DMS53 treated with DMSO at 0.1 percent for 48 hours (cell line): ENCODE results near the gene CDC42BPB.
A peak's percentile ranks its signal among the peaks of the same experiment; 100 is the strongest.

Experiments used
- DNase-seq: peaks from one replicate; lab custom pipeline; 2025; ENCODE audit not compliant: unreplicated experiment; lab: John Stamatoyannopoulos, UW

The CDC42BPB gene

DNA sequence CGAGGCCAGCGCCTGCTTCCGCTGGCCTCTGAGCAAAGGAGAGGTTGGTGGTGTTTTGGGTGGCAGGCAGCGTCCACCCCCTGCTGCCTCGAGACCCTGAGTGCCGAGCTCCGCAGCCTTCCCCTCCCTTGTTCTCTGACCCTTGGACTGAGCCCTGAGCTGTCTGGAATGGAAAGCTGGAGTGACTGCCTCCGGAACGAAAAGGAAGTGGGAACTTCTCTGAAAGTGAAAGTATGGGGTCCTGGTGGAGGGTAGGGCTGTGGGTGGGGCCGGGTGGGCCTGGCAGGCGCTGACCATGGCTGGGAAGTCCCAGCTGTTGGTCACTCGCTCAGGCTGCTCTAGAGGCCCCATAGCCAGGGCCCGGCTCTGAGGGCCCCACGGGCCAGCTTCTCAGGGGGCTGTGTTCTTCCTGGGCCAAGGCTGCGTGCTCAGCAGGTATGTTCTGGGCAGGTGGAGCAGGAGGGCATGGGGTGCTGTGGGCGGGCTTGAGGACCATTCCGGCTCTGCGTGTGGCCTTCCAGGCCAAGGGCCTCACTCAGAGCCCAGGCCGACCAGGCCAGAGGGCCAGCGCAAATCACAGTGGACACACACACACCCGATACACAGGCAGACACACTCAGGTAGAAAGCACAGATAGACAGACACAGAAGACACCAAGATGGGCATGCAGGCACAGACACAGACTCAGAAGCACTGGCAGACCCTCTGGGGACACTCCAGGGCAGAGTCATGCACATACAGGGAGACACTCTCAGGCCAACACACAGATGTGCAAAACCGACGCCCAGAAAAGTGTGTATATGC is 37.3 kb upstream of the CDC42BPB start, which contains the start of gene EXOC3L4:
EXOC3L4 (plus strand) TSS at position 320 of the 804 bp plus-strand sequence. CDS start 5,495 bp downstream, outside the sequence.
- DNase-seq: no peak

DNA sequence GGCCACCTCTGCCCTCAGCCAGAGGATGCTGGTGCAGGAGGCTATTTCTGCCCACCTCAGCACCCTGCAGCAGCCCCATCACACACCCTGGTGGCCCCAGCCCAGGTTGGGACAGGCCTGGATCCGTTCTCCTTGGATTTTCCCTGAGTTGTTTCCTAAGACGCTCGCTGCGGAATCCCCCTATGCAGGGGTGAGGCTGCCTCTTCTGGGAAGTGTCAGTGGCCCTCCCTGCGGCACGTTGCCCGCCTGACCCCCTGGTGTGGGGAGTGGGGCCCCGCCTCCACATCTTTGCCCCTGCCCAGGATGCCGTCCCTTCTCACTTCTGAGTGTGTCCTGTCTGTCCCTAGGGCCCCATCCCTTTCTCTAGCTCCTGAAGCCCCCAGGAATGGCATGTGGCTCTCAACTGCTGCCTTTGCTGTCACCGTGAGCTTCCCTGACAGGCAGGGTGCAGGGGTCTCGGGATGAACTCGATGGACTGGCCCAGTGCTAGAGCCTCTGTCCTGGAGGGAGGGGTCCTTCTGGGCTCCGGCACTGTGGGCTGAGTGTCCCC is 36.6 kb upstream of the CDC42BPB start:
- no peak for DNase-seq

DNA sequence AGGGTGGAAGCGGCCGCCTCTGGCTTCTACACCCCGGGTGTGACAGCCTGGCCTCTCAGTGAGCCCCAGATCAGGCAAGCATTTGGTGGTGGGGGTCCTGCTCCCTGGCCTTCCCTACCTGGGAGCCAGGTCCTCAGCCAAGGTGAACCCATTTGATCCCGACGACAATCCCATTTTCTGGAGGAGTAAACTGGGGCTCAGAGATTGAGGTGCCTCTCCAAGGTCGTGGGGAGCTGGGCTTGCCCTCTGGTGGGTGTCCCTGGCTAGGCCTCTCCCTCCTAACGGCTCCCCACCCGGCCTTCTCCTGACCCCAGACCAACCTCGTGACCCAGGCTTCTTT is 34.5 kb upstream of the CDC42BPB start:
- no peak for DNase-seq

DNA sequence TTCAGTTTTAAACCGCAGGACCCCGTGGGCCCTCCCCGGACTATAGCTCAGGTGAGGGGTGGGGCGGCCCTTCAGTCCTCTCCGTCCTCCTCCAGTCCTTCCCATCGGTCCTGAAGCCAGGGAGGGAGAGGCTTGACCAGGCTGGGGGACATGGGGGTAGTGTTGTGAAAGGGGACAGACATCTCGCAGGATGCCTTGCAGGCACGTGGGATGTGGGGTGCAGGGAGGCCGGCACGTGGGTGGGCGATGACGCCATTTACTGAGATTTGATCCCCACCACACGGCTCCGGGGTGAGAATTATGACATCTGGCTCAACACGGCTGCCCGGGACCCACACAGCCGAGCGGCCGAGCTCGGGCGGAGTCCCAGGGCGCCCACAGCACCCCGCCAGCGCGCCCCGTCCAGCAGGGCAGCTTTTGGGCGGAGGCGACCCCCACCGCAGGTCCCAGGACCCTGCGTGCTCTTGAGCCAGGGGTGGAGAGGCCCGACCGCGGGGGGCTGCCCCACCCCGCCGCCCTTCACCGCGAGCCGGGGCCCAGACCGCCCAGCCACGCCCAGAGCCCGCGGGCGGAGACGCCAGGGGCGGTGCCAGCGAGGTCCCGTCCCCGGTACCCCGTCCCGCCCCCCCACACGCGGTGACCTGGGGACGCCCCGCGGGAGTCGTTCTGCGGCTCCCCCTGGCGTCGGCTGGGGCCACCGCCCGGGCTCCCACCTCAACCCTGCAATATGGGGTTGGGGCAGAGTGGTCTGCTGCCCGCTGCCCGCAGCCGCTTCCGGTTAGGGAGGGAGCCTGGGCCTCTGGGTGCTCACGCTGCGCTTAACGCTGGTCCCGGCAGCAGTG is 33.9 kb upstream of the CDC42BPB start:
- no peak for DNase-seq

DNA sequence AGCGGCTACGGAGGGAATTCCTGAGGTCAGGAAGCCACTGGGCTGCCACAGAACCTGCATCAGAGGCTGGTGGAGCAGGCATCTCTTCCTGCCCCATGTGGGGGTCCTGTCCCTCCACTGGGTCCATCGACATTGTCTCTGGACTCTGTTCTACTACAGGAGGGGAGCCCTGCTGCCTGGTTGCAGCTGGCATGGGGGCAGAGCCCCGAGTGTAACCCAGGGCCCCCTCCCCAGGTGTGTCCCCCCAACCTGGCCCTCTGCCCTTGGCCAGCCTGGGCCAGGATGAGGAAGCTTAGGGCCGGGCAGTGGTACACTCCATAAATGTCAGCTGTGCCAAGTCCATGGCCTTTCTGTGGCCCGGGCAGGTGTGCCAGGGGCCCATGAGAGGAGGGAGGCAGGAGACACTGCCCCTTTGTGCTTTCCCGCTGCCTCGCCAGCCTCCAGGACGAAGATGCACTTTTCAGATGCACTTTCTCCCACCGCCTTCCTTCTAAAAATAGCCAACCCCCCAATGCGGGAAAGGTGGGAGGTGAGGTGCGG is 33.2 kb upstream of the CDC42BPB start:
- no peak for DNase-seq

DNA sequence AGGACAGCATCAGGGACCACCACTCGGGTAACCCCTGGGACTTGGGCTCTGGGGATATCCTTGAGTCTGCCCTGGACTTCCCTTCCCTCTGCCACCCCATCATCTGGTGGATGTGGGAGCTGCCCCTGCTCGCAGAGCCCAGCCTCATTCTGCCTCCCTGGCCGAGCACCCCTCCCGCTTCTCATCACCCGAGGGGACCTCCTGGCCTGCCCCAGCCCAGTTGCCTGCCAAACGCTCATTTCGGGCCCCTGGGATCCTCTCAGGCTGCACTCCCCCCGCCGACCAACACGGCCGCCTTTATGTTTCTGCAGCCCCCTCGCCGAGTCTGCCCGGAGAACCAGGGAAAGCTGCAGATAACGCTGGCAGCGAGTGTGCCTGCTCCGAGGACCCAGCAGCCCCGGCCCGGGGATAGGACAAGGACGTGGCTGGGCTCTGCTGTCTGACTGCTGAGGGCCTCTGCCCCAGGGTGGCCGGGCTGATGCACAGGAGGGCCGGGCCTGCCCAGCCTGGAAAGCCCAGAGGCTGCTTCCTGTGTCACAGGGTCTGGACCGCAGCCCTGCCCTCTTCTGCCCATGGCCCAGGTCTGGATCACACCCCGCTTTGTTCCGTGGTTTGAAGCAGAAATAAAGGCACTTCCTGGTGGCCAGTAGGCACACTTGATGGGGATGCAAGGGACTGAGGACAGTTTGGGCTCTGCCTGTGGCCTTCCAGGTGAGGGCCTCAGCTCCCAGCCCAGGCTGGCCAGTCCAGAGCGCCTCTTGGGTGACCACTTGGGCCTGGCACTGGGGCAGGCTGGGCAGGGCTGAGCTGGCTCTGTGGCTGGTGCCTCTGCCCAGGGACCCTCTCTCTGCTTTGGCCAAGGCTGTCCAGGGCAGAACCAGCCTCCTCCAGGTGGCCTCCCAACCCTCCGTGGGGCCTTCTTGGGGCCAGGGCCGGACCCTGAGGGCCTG is 32.3 kb upstream of the CDC42BPB start:
- DNase-seq: no peak

DNA sequence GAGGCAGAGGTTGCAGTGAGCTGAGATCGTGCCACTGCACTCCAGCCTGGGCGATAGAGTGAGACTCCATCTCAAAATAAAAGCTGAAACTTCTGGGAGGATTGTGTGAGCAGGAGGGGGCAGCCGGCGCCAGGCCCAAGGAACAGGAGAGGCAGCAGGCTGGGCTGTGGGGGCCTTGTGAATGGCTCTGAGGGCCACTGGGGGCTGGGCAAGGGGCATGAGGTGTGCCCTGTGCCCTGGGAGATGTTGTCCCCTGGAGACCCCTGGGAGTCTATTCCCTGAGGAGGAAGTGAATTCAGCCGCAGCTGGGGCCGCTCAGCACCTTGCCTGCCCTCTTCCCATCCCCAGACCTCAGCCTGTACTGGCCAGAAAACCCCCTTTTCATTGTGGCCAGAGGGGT is 31.6 kb upstream of the CDC42BPB start:
- DNase-seq: no peak

DNA sequence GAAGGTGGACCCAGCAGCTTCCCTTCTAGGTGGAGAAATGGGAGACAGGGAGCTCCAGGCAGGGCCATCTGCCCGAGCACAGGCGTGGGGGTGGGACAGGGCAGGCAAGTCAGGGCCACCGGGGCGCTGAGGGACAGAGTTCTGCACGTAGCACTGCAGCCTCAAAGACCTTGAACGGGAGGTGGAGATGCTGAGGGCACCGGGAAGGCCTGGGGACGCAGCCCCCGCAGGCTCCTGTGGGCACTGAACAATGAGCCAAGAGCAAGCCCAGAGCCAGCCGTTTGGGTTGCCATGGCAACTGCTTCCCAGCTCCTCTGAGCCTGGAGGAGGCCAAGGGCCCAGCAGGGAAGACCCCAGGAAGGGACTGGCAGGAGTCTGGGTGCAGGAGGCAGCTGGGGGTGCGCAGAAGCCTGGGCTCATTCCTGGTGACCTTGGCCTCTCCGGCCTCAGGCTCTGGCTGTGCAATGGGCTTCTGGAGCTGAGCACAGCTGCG is 30.0 kb upstream of the CDC42BPB start:
- no peak for DNase-seq

DNA sequence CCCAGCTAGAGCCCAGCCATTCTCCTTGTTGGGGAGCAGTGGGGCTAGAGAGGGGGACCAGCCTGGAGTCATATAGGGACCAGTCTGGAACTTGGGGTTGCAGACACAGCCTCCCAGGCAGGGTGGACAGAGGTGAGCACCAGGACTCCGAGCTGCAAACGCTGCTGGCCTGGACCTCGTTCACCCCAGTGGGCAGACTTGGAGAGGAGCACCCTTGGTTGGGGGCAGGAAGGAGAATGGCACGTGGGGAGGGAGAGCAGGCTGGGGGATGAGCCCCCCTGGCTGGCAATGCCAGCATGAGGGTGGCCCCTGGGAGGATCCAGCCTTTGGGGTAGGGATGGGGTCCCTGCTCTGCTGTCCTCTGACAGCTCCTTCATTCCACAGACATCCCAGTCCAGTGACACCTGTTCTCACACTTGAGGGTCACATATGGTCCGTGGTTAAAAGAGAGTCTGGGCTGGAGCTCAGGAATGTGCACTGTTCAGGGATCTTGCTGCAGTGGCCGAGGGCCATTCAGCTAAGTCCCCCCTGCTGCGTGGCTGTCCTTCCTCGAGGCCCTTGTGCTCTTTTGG is 29.5 kb upstream of the CDC42BPB start:
- no peak for DNase-seq

DNA sequence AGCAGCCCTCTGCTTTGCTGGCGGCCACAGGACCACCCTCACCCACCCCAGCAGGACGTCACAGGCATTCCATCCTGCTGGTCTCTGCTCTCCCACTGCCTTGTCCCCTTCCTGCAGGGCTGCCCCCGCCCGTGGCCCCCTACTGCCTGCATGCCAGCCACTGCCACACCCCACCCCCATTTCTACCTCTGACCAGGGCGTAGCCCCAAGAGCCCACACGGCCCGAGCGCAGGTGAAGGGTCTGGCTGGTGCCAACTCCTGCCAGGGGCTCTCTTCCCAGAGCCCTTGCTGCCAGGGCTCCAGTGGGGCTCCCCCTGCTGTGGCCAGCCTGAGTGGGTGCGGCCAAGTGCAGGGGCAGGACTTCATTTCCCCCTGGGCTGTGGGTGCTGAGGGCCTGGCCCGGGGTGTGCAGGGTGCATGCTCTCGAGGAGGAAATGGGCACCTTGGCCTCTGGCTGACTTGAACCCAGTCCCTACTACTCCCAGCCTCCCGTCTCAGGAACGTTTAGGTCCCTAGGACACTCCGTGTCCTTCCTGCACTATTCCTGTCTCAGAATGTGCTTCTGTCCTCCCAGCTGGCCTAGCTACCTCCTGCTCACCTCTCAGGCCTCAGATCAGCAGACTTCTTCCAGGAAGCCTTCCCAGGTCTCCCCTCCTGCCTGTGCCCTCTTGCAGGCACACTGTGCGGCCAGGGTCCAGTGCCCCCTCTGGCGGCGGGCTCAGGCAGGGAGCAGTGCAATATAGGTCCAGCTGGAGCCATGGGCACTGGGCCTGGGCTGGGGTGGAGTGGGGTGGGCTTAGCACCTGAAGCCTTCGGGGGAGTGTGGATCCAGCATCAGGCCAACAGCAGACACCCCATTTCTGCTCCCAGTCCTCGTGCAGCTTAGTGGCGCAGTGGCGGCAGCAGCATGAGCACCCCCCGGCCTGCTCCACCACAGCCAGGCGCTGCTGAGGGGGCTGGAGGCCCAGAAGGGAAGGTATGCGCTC is 28.1 kb upstream of the CDC42BPB start:
- no peak for DNase-seq

DNA sequence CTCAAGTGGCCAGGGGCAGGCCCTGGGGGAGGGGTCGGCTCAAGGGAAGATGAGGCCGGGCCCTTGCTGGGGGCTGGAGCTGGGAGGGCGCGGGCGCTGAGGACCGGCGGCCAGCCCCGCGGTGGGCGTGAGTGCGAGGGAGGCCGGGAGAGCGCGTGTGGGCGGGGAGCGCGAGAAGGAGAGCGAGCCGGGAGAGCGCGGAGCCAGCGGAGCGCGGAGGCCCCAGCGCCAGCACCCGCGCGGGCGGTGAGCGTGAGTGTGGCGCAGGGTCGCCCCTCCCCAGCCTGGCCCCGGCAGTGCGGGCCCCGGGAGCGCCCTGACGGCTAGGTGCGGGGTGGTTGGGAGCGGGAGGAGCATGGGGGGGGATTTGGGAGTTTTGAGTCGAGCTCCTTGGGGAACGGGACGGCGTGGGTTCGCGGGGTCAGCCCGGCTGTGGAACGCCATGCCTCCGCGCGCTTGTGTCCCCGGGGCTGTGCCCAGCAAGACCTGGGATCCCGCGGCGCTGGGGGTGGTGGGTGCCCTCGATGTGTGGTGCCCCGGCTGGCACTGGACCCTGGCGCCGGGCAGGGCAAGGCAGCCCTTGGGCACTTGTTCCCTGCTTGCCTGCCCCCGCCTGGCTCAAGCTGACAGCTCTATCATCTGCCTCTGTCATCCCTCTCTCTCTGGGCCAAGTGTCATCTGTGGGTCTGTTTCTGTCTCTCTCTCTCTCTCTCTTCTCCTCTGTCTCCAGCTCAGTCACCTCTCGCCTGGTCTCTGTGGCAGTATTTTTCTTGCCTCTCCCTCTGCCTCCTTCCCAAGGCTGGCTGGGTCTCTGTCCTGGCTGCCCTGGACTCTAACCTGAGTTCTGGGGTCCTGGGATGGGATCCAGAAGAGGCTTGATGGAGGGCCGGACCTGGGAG is 26.9 kb upstream of the CDC42BPB start, which contains the start of gene LBHD2:
LBHD2 (plus strand) TSS at position 190 of the 899 bp plus-strand sequence. CDS start 1,803 bp downstream, outside the sequence.
- DNase-seq: no peak

DNA sequence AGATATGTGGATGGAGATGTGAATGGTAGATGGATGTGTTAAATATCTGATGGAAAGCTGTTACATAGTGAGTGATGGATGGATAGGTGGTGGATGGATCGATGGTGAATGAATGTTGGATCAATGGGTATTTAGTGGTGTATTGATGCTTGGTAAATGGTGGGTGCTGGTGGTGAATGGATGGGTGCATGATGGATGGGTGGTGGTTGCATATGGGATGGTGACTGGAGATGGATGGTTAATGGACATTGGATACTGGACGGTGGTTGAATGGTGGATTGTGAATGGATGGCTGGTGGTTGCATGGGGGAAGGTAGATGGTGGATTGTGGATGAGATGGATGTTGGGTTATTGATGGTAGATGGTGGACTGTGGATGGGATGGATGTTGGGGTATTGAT is 24.6 kb upstream of the CDC42BPB start:
- no peak for DNase-seq

DNA sequence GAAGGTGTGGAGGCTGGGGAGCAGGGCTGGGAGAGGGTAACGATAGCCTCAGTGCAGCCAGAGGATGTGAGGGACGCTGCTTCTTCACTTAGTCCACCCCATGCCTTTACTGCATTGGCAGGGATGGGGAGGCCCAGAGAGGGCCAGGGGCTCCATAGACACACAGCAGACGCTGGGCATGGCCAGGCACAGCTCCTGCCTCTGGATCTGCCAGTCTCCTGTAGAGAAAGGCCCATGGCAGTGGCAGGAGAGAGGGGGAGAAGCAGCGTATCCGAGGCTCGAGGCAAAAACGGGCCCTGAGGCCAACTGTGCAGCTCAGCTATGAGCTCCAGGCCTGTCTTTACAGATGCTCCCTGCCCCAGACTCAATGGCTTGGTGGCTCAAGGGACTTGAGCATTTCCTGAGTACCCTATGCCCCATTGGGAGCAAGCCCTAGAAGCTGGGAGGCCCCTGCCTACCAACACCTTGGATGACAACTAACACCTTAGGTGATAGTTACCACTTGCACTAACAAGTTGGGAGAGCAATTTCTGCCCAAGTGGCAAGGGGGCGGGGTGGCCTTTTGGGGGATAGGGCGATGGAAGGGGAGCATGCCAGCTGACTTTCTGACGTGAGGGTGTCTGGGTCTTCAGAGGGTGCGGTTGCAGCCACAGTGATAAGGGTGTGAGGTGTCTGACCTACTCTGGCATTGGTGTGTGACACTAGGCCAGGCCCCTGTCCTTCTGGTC is 21.7 kb upstream of the CDC42BPB start:
- no peak for DNase-seq

DNA sequence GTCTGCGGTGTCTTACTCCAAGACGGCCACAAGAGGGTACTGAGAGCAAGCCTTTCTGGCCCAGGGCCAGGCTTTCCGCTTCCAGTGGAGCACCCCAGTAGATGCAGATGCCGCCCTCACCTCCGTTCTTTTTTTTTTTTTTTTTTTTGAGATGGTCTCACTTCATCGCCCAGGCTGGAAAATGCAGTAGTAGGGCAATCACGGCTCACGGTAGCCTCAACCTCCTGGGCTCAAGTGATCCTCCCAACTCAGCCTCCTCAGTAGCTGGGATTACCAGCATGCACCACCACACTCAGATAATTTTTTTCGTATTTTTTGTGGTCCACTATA is 21.0 kb upstream of the CDC42BPB start:
- peak; percentile 34 for DNase-seq

DNA sequence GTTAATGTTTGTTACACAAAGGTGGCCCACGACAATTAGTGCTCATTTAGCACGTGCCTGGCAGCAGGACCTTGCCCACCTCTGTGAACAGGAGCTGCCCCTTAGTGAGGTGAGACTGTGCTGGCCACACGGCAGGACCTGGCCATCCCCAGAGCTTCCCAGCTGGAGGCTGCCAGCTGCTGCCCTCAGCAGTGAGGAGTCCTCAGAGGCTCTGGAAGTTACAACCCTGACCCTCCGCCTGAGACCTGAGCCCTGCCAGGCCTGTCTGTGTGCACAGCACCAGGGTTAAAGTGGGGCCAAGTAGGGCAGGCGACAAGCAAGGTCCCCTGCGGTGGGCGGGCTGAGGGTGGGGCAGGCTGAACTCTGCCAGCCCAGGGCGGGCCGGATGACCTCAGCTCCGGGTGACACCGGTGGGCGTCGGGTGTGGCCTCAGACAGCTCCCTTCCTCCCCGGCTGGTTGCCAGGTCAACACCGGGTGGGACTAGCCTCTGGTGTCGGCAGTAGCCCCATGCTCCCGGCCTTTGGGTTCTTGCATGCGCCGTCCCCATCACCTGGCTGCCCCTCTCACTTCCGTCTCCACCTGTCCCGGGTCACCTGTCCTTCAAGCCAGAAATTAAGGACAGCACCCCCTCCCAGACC is 17.5 kb upstream of the CDC42BPB start:
- DNase-seq: no peak

DNA sequence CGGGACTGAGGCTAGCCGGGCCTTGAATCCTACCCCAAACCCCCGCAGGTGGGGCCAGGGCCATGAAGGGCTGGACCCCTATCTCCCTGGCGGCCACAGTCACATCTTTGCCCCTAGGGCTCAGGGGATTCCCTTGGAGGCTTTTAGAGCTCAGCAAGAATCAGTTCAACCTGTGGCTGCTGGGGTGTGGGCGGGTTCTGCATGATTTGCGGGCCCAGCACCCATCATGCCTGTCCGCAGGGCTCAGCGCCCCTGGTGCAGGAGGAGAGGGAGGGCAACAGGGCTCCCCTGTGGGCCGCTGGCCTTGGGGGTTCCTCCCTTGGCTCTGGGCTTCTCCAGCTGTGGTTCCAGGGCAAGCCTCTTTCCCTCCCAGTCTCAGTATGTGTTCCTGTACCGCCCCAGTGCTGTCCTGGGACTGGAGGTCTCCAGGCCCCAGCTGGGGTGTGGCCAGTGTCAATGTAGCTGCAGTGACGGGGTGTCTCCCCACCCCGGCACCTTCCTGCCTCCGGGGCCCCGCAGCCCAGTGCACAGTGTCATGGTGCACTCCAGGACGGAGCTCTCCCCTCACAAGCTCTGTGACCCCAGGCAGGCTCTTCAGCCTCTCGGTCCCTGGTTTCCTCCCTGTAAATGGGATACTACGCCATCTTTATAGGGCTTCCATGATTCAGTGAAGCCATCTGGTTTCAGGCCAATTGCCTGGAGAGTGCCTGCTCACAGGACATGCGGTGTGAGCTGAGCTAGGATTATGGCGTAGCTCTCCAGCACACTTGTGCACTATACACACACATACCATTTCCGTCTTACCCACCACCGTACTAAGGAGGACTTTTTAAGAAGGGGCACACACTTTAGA is 16.8 kb upstream of the CDC42BPB start:
- no peak for DNase-seq
